ENCODE results near the gene SCAMP1. TPM values are rescaled to one million over a fixed set of nuclear protein-coding genes. Genes with fewer than 3 reads are reported as not detected.

Gene SCAMP1
- total and polyA plus RNA-seq, 2 of the 8 experiments (the other 6 are each of a cell fraction or from before 2014, with no cell fraction given) = 18.6 to 55.9 TPM

- no peak for TF ChIP-seq CHD7 (IDR thresholded peaks at IDR 0.05; ENCODE audit: insufficient replicate concordance, low read length)
- TF ChIP-seq FOSL1 (IDR thresholded peaks at IDR 0.05; ENCODE audit: insufficient read depth, low read depth, low read length) = no peak
- TF ChIP-seq TAF1 (IDR thresholded peaks at IDR 0.05; ENCODE audit: low read depth, low read length) = no peak
- TF ChIP-seq TBP (IDR thresholded peaks at IDR 0.05; ENCODE audit: low read depth, low read length) = no peak
- TF ChIP-seq BRCA1 (IDR thresholded peaks at IDR 0.05; ENCODE audit: low read depth, low read length) = no peak
Measured at GRCh38 chr5:78336698-78337097, 23.7 kb upstream of the SCAMP1 start (continued).
